GM23338 (cell line): ENCODE data around the gene KRTCAP2. TPM values are rescaled to one million over a fixed set of nuclear protein-coding genes. Genes with fewer than 3 reads are reported as not detected.
"Not testable (repeated sequence)": the region's sequence is repeated elsewhere in the genome, so short reads cannot be mapped to it uniquely, and the experiment has no call there.

Experiments used
- ATAC-seq: fragments of 200-7000 bp; cut with Tn5 transposase; 3 replicates; pipeline ENCODE4 v1.9.1; 2020
- DNase-seq: peaks from one replicate; pipeline ENCODE4 v3.0.0-alpha.2; 2015; ENCODE audit warnings: low spot score
- H2AFZ ChIP-seq: fragments of 200-600 bp; sonication (generic); 2 replicates; pipeline ENCODE4 v1.8.0; 2016; ENCODE audit warnings: antibody characterized with exemption, mild to moderate bottlenecking, moderate library complexity
- H3F3A ChIP-seq: fragments of 200-600 bp; sonication (generic); replicated peaks from 2 replicates; pipeline ENCODE4 v1.8.0; 2017; ENCODE audit warnings: antibody characterized with exemption, mixed run types, low read depth
- H3K27ac ChIP-seq: fragments of 200-600 bp; sonication (generic); 2 replicates; pipeline ENCODE4 v1.6.1; 2016; ENCODE audit warnings: low read depth
- H3K27me3 ChIP-seq: fragments of 200-600 bp; sonication (generic); 2 replicates; pipeline ENCODE4 v1.8.0; 2016; ENCODE audit warnings: mild to moderate bottlenecking, mixed run types, moderate library complexity; ENCODE audit not compliant: insufficient read depth
- H3K36me3 ChIP-seq: fragments of 200-600 bp; sonication (generic); 2 replicates; pipeline ENCODE4 v1.8.0; 2016; ENCODE audit warnings: mild to moderate bottlenecking; ENCODE audit not compliant: insufficient read depth
- H3K4me1 ChIP-seq: fragments of 200-600 bp; sonication (generic); 2 replicates; pipeline ENCODE4 v1.8.0; 2016; ENCODE audit warnings: mild to moderate bottlenecking, moderate library complexity; ENCODE audit not compliant: insufficient read depth
- H3K4me2 ChIP-seq: fragments of 200-600 bp; sonication (generic); 2 replicates; pipeline ENCODE4 v1.7.1; 2017; ENCODE audit warnings: mixed run types
- H3K4me3 ChIP-seq: fragments of 200-600 bp; sonication (generic); 2 replicates; pipeline ENCODE4 v1.6.1; 2016; ENCODE audit warnings: mixed run types
- H3K79me2 ChIP-seq: fragments of 200-600 bp; sonication (generic); replicated peaks from 2 replicates; pipeline ENCODE4 v1.8.0; 2017; ENCODE audit warnings: mild to moderate bottlenecking; ENCODE audit not compliant: insufficient read depth
- H3K9me2 ChIP-seq: fragments of 200-600 bp; sonication (generic); 2 replicates; pipeline ENCODE4 v1.8.0; 2017; ENCODE audit not compliant: insufficient read depth
- H4K20me1 ChIP-seq: fragments of 200-600 bp; sonication (generic); replicated peaks from 2 replicates; pipeline ENCODE4 v1.8.0; 2017; ENCODE audit warnings: mild to moderate bottlenecking; ENCODE audit not compliant: insufficient read depth
- H3K27ac Mint-ChIP-seq: 2 replicates; pipeline ENCODE4 v1.8.0; 2020; ENCODE audit warnings: inconsistent platforms, mild to moderate bottlenecking, moderate library complexity, mixed read lengths
- H3K27me3 Mint-ChIP-seq: 3 replicates; pipeline ENCODE4 v1.8.0; 2022; ENCODE audit warnings: low read depth, mild to moderate bottlenecking, moderate library complexity, mixed read lengths, inconsistent platforms; ENCODE audit not compliant: insufficient read depth, poor library complexity
- H3K36me3 Mint-ChIP-seq: 3 replicates; pipeline ENCODE4 v1.8.0; 2021; ENCODE audit warnings: low read depth, mild to moderate bottlenecking, inconsistent platforms, moderate library complexity, mixed read lengths
- H3K4me1 Mint-ChIP-seq: 3 replicates; pipeline ENCODE4 v1.8.0; 2020; ENCODE audit warnings: mild to moderate bottlenecking, inconsistent platforms, mixed read lengths
- H3K4me3 Mint-ChIP-seq: 3 replicates; pipeline ENCODE4 v1.8.0; 2021; ENCODE audit warnings: moderate library complexity, mild to moderate bottlenecking, inconsistent platforms, mixed read lengths
- H3K9me3 Mint-ChIP-seq: 3 replicates; pipeline ENCODE4 v1.8.0; 2020; ENCODE audit warnings: moderate library complexity, mild to moderate bottlenecking, inconsistent platforms, mixed read lengths
- EZH2 ChIP-seq: fragments of 200-600 bp; sonication (generic); IDR thresholded peaks from one replicate; pipeline ENCODE4 v1.8.0; 2017; ENCODE audit warnings: antibody characterized with exemption, mild to moderate bottlenecking, low read depth; ENCODE audit not compliant: unreplicated experiment
- EZH2phosphoT487 ChIP-seq: fragments of 200-600 bp; sonication (generic); IDR thresholded peaks from one replicate; pipeline ENCODE4 v1.8.1; 2018; ENCODE audit warnings: antibody characterized with exemption; ENCODE audit not compliant: unreplicated experiment
- JUNB ChIP-seq: IDR thresholded peaks from one replicate; pipeline ENCODE4 v1.6.1; 2016; ENCODE audit warnings: antibody characterized with exemption; ENCODE audit not compliant: unreplicated experiment
- NANOG ChIP-seq: IDR thresholded peaks from 2 replicates; pipeline ENCODE4 v1.6.1; 2016; ENCODE audit warnings: antibody characterized with exemption, borderline replicate concordance
- ZNF331 ChIP-seq: fragments of 250-450 bp; sonication (Bioruptor Pico); IDR thresholded peaks from 2 replicates; pipeline ENCODE4 v1.5.0; 2020; ENCODE audit warnings: low read depth, mild to moderate bottlenecking, moderate library complexity
- polyA plus RNA-seq: library from polyadenylated mRNA; unstranded; fragments of >200 nt; fragmentation: Nextera tagmentation; extraction: Ambion mirVana; gene quantifications from 2 replicates; pipeline ENCODE4 v1.2.1, GENCODE V29; 2016
- total RNA-seq: library from RNA; depleted of rRNA; stranded (reverse); fragments of >200 nt; shearing (Covaris generic); gene quantifications from 2 replicates; pipeline ENCODE4 v1.2.3, GENCODE V29; 2014
- TF ChIP-seq, protein P1 (sequence below): IDR thresholded peaks from one replicate; pipeline ENCODE4 v1.6.1; 2018; ENCODE audit warnings: antibody characterized with exemption; ENCODE audit not compliant: unreplicated experiment
- TF ChIP-seq, protein P2 (sequence below), 2 experiments: fragments of 200-600 bp in 1 of 2; sonication (generic) in 1 of 2; conservative IDR thresholded peaks; 2 replicates each; pipeline versions ENCODE4 v1.5.1 to v1.6.1; 2016 to 2017; ENCODE audit warnings: antibody characterized with exemption in 2 of 2, low read depth in 2 of 2, mild to moderate bottlenecking in 2 of 2, moderate library complexity in 1 of 2

The KRTCAP2 gene
- total and polyA plus RNA-seq, 2 experiments from 2014 or later = 106 to 579 TPM

DNA sequence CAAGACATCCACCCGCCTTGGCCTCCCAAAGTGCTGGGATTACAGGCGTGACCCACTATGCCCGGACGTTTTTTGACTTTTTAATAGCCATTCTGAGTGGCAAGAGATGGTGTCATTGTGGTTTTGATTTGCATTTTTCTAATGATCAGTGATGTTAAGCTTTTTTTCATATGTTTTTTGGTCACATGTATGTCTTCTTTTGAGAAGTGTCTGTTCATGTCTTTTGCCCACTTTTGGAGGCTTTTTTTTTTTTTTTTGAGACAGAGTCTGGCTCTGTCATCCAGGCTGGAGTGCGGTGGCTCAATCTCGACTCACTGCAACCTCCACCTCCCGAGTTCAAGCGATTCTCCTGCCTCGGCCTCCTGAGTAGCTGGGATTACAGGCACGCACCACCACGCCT is 8.5 kb downstream of the KRTCAP2 start:
- not testable (repeated sequence) for ATAC-seq, H4K20me1 ChIP-seq, H3K27me3 ChIP-seq, H3K9me2 ChIP-seq, H3K27ac ChIP-seq, H3K9me3 Mint-ChIP-seq, H3K4me2 ChIP-seq, H3K36me3 ChIP-seq, H3K27me3 Mint-ChIP-seq, H3K27ac Mint-ChIP-seq, H3K4me3 Mint-ChIP-seq, DNase-seq, H3K4me3 ChIP-seq, H2AFZ ChIP-seq, H3K79me2 ChIP-seq
- peaks cover 11% of the 10 kb centered on the region for H3K4me1 Mint-ChIP-seq
- H3F3A ChIP-seq = peaks cover 21% of the 10 kb centered on the region
- peaks cover 16% of the 10 kb centered on the region; the same call in 1 of the 2 replicates for H3K4me1 ChIP-seq
- H3K36me3 Mint-ChIP-seq = peaks cover 10% of the 10 kb centered on the region

DNA sequence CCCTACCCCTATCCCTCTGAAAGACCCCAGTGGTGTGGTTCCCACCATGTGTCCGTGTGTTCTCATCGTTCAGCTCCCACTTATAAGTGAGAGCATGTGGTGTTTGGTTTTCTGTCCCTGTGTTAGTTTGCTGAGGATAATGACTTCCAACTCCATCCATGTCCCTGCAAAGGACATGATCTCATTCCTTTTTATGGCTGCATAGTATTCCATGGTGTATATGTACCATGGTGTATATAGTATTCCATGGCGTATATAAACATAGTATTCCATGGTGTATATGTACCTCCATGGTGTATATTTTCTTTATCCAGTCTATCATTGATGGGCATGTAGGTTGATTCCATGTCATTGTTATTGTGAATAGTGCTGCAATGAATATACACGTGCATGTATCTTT is 9.3 kb downstream of the KRTCAP2 start:
- peaks cover 11% of the 10 kb centered on the region for H3K4me1 Mint-ChIP-seq
- peaks cover 16% of the 10 kb centered on the region; the same call in 1 of the 2 replicates for H3K4me1 ChIP-seq
- H3K9me3 Mint-ChIP-seq, ATAC-seq, H2AFZ ChIP-seq, H3K9me2 ChIP-seq, H3K79me2 ChIP-seq, H3K27me3 ChIP-seq, H3K36me3 ChIP-seq, H3K27ac Mint-ChIP-seq, H3K27ac ChIP-seq, H3K4me3 Mint-ChIP-seq, H3K36me3 Mint-ChIP-seq, H3K27me3 Mint-ChIP-seq, DNase-seq, H3K4me3 ChIP-seq, H3K4me2 ChIP-seq, H4K20me1 ChIP-seq: not testable (repeated sequence)
- peaks cover 19% of the 10 kb centered on the region for H3F3A ChIP-seq

DNA sequence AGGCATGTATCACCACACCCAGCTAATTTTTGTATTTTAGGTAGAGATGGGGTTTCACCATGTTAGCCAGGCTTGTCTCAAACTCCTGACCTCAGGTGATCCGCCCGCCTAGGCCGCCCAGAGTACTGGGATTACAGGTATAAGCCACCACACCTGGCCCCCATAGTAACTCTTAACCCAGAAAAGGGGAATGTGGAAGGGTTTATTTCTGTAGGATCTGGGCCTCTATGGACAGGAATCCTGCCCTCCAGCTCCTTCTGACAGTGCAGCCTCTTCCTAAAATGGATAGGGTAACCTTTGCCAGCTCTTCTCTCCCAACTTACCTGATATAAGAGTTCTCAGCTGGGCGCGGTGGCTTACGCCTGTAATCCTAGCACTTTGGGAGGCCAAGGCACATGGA is 10.5 kb downstream of the KRTCAP2 start:
- not testable (repeated sequence) for H3K36me3 ChIP-seq, H3K4me3 ChIP-seq, H3K4me2 ChIP-seq, H3K4me3 Mint-ChIP-seq, DNase-seq, ATAC-seq, H3K79me2 ChIP-seq, H3K27me3 Mint-ChIP-seq, H3K27me3 ChIP-seq, H3K27ac ChIP-seq, H3K9me3 Mint-ChIP-seq, H4K20me1 ChIP-seq, H2AFZ ChIP-seq, H3K27ac Mint-ChIP-seq, H3K9me2 ChIP-seq, H3K36me3 Mint-ChIP-seq
- Histone ChIP-seq H3F3A (peaks cover 10% of the 10 kb centered on the region), H3K4me1 (peaks cover 16% of the 10 kb centered on the region; the same call in 1 of the 2 replicates)
- peaks cover 11% of the 10 kb centered on the region for H3K4me1 Mint-ChIP-seq

DNA sequence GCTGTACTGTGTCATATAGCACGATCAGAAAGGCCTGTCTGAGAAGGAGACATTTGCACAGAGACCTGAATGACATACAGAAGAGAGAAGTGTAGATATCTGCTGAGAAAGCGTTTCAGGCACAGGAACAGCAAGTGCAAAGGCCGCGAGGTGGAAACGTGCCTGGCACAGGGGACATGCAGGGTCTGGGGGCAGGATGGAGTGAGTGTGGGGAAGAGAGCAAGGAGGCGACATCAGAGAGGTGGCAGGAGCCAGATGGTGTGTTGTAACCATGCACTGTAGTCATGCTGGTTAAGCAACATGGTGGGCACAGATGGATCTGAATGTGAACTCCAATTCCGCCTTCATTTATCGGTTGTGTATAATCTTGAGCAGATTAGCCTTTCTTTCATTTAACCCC is 13.0 kb downstream of the KRTCAP2 start:
- TF ChIP-seq NANOG (no peak), ZNF331 (CRISPR knock-in tag) (no peak), EZH2phosphoT487 (no peak), JUNB (no peak), EZH2 (no peak)
- TF ChIP-seq, protein P1, sequence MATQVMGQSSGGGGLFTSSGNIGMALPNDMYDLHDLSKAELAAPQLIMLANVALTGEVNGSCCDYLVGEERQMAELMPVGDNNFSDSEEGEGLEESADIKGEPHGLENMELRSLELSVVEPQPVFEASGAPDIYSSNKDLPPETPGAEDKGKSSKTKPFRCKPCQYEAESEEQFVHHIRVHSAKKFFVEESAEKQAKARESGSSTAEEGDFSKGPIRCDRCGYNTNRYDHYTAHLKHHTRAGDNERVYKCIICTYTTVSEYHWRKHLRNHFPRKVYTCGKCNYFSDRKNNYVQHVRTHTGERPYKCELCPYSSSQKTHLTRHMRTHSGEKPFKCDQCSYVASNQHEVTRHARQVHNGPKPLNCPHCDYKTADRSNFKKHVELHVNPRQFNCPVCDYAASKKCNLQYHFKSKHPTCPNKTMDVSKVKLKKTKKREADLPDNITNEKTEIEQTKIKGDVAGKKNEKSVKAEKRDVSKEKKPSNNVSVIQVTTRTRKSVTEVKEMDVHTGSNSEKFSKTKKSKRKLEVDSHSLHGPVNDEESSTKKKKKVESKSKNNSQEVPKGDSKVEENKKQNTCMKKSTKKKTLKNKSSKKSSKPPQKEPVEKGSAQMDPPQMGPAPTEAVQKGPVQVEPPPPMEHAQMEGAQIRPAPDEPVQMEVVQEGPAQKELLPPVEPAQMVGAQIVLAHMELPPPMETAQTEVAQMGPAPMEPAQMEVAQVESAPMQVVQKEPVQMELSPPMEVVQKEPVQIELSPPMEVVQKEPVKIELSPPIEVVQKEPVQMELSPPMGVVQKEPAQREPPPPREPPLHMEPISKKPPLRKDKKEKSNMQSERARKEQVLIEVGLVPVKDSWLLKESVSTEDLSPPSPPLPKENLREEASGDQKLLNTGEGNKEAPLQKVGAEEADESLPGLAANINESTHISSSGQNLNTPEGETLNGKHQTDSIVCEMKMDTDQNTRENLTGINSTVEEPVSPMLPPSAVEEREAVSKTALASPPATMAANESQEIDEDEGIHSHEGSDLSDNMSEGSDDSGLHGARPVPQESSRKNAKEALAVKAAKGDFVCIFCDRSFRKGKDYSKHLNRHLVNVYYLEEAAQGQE = no peak
- TF ChIP-seq, protein P2, sequence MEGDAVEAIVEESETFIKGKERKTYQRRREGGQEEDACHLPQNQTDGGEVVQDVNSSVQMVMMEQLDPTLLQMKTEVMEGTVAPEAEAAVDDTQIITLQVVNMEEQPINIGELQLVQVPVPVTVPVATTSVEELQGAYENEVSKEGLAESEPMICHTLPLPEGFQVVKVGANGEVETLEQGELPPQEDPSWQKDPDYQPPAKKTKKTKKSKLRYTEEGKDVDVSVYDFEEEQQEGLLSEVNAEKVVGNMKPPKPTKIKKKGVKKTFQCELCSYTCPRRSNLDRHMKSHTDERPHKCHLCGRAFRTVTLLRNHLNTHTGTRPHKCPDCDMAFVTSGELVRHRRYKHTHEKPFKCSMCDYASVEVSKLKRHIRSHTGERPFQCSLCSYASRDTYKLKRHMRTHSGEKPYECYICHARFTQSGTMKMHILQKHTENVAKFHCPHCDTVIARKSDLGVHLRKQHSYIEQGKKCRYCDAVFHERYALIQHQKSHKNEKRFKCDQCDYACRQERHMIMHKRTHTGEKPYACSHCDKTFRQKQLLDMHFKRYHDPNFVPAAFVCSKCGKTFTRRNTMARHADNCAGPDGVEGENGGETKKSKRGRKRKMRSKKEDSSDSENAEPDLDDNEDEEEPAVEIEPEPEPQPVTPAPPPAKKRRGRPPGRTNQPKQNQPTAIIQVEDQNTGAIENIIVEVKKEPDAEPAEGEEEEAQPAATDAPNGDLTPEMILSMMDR (conservative IDR thresholded peaks at IDR 0.05; ENCODE audit: low read depth in 2 of 2) = no peak
- Histone ChIP-seq H3K36me3 (no peaks in the 10 kb centered on the region), H3K27me3 (no peaks in the 10 kb centered on the region), H2AFZ (no peak overlapping the region), H3K4me2 (no peak overlapping the region), H3F3A (no peaks in the 10 kb centered on the region), H4K20me1 (no peaks in the 10 kb centered on the region), H3K9me2 (no peaks in the 10 kb centered on the region), H3K4me3 (no peak overlapping the region), H3K4me1 (no peaks in the 10 kb centered on the region), H3K27ac (no peak overlapping the region; the same call in 1 of the 2 replicates), H3K79me2 (no peaks in the 10 kb centered on the region)
- Mint-ChIP-seq H3K4me1 (no peaks in the 10 kb centered on the region), H3K36me3 (no peaks in the 10 kb centered on the region), H3K27me3 (peaks cover 1% of the 10 kb centered on the region), H3K9me3 (peaks cover 5% of the 10 kb centered on the region), H3K4me3 (no peak overlapping the region), H3K27ac (no peak overlapping the region)
- no peak for DNase-seq
- no peak for ATAC-seq
